GM12878 (cell line): Measurements from ENCODE around the gene LIX1. TPM values are rescaled to one million over a fixed set of nuclear protein-coding genes. Genes with fewer than 3 reads are reported as not detected.
A peak's percentile ranks its signal among the peaks of the same experiment; 100 is the strongest.

Source experiments
- ATAC-seq: fragments of 200-7000 bp; cut with Tn5 transposase; 3 replicates; pipeline ENCODE4 v1.9.1; 2020; ENCODE audit warnings: mild to moderate bottlenecking, moderate library complexity
- BruUV-seq: library from RNA; stranded (reverse); fragments of 400-500 nt; replicated peaks from 2 replicates; lab custom pipeline; 2021; lab: Mats Ljungman, UMichigan
- CTCF ChIA-PET: fragments of 300-600 bp; sonication (Branson Sonifier 250); formaldehyde crosslinking; extraction: SDS; loops from one replicate; lab custom pipeline; 2021; ENCODE audit warnings: inconsistent platforms; lab: Yijun Ruan, JAX
- POLR2A ChIA-PET: fragments of 350-600 bp; formaldehyde crosslinking; extraction: SDS; loops from one replicate; lab custom pipeline; 2021; ENCODE audit warnings: inconsistent platforms; lab: Charles Lee
- RAD21 ChIA-PET: fragments of 300-600 bp; sonication (Branson Sonifier 250); formaldehyde crosslinking; loops from one replicate; lab custom pipeline; 2023; ENCODE audit warnings: antibody characterized with exemption; ENCODE audit not compliant: unreplicated experiment; lab: Charles Lee
- SMC1A ChIA-PET: fragments of 300-600 bp; sonication (Branson Sonifier 250); formaldehyde crosslinking; loops from one replicate; lab custom pipeline; 2023; ENCODE audit not compliant: unreplicated experiment, uncharacterized antibody; lab: Charles Lee
- DNase-seq: peaks from one replicate; pipeline ENCODE4 v3.0.0-alpha.2; 2011; ENCODE audit warnings: low read depth, low spot score
- FAIRE-seq: peaks from 3 replicates; lab custom pipeline; 2011; peaks lifted over from hg19 to GRCh38; lab: Jason Lieb, UNC
- H2AFZ ChIP-seq: 2 replicates; pipeline ENCODE4 v1.6.0; 2011; ENCODE audit warnings: low read depth, low read length, control low read depth; ENCODE audit not compliant: control insufficient read depth
- H3K27ac ChIP-seq: 2 replicates; pipeline ENCODE4 v1.5.1; 2011; ENCODE audit warnings: control low read depth; ENCODE audit not compliant: control insufficient read depth, insufficient read depth
- H3K27me3 ChIP-seq, 2 experiments: replicated peaks in 1 of 2; 2 replicates each; pipeline versions ENCODE4 v1.6.0 to v1.6.1; 2011; ENCODE audit warnings: low read length in 1 of 2; ENCODE audit not compliant: control insufficient read depth in 2 of 2, insufficient read depth in 2 of 2
- H3K36me3 ChIP-seq, 2 experiments: 2 replicates each; pipeline ENCODE4 v1.5.1; 2011; ENCODE audit warnings: low read length in 1 of 2; ENCODE audit not compliant: control insufficient read depth in 2 of 2, insufficient read depth in 2 of 2
- H3K4me1 ChIP-seq: 2 replicates; pipeline ENCODE4 v1.6.1; 2011; ENCODE audit warnings: mild to moderate bottlenecking, low read length, moderate library complexity, mixed read lengths; ENCODE audit not compliant: control insufficient read depth, insufficient read depth
- H3K4me2 ChIP-seq: 2 replicates; pipeline ENCODE4 v1.6.0; 2011; ENCODE audit warnings: control low read depth; ENCODE audit not compliant: control insufficient read depth, insufficient read depth
- H3K4me3 ChIP-seq: fragments of 200-600 bp; sonication (generic); 2 replicates; pipeline ENCODE4 v1.5.1; 2016
- H3K79me2 ChIP-seq: 2 replicates; pipeline ENCODE4 v1.6.0; 2011; ENCODE audit warnings: low read length; ENCODE audit not compliant: control insufficient read depth, insufficient read depth
- H3K9ac ChIP-seq: 2 replicates; pipeline ENCODE4 v1.8.0; 2011; ENCODE audit warnings: low read length, control low read depth, mixed read lengths; ENCODE audit not compliant: control insufficient read depth, insufficient read depth
- H3K9me3 ChIP-seq: replicated peaks from 3 replicates; pipeline ENCODE4 v1.5.1; 2011; ENCODE audit warnings: mild to moderate bottlenecking, low read length; ENCODE audit not compliant: control insufficient read depth, insufficient read depth
- H4K20me1 ChIP-seq: 2 replicates; pipeline ENCODE4 v1.6.0; 2011; ENCODE audit not compliant: control insufficient read depth, insufficient read depth
- ASH2L ChIP-seq: fragments of 300-600, 200-600 bp; sonication (generic); IDR thresholded peaks from 2 replicates; pipeline ENCODE4 v1.6.1; 2017; ENCODE audit warnings: low read depth, mild to moderate bottlenecking, borderline replicate concordance
- IKZF2 ChIP-seq, 2 experiments: fragments of 450-650 bp; IDR thresholded peaks; 2 replicates each; pipeline ENCODE4 v1.6.1; 2017; ENCODE audit warnings: mild to moderate bottlenecking in 2 of 2, moderate library complexity in 2 of 2
- RELA ChIP-seq: fragments of 450-650 bp; IDR thresholded peaks from 2 replicates; pipeline ENCODE4 v1.8.0; 2014; ENCODE audit warnings: borderline replicate concordance; ENCODE audit not compliant: partially characterized antibody
- SMARCA5 ChIP-seq: fragments of 450-650 bp; IDR thresholded peaks from 2 replicates; pipeline ENCODE4 v1.6.1; 2017; ENCODE audit warnings: mild to moderate bottlenecking
- SPI1 ChIP-seq: IDR thresholded peaks from 2 replicates; pipeline ENCODE4 v1.6.1; 2011; ENCODE audit warnings: low read depth, mild to moderate bottlenecking, low read length, moderate library complexity, borderline replicate concordance; ENCODE audit not compliant: insufficient read depth
- WGBS: methylation state at CpG from one replicate; pipeline ENCODE4 v1.1.6; 2016; ENCODE audit warnings: low lambda C conversion rate; ENCODE audit not compliant: insufficient replicate concordance, insufficient coverage; ENCODE audit errors: missing lambda C conversion rate; 5-methylcytosine and 5-hydroxymethylcytosine counted together
- in situ Hi-C: fragments of 300-500 bp; cut with MboI; formaldehyde crosslinking; loops from 9 replicates; pipeline ENCODE4 v1.14.3; 2018; ENCODE audit warnings: mixed read lengths
- intact Hi-C: fragments of 100-400 bp; cut with micrococcal nuclease; formaldehyde crosslinking; loops from one replicate; pipeline ENCODE4 v1.14.2; 2022; ENCODE audit not compliant: unreplicated experiment
- polyA plus RNA-seq, 11 experiments: library from polyadenylated mRNA; depleted of rRNA in 4 of 11; unstranded in 6 of 11; stranded (reverse) in 5 of 11; fragments of >200 nt; fragmentation: Nextera tagmentation in 4 of 11; fragmentation: Illumina TruSeq in 1 of 11; extraction: Ambion mirVana in 4 of 11; extraction: Trizol in 1 of 11; gene quantifications; 1 replicate in 1 of 11; 2 replicates in 10 of 11; pipeline versions ENCODE4 v1.2.1 to v1.2.3, GENCODE V29; 2011 to 2016; ENCODE audit warnings: inconsistent platforms in 2 of 11, missing spikeins in 2 of 11, low read depth in 1 of 11
- total RNA-seq, 4 experiments: library from RNA; depleted of rRNA in 3 of 4; stranded (reverse); fragments of >200 nt in 3 of 4; fragmentation: Illumina TruSeq in 1 of 4; extraction: Trizol in 1 of 4; gene quantifications; 2 replicates each; pipeline versions ENCODE4 v1.2.1 to v1.2.3, GENCODE V29; 2013 to 2021
- TF ChIP-seq, protein P1 (sequence below): fragments of 450-650 bp; conservative IDR thresholded peaks from 2 replicates; pipeline ENCODE4 v1.6.1; 2017; ENCODE audit warnings: mild to moderate bottlenecking, moderate library complexity

Gene LIX1
- total and polyA plus RNA-seq, 10 of the 15 experiments (the other 5 are each of a cell fraction or from before 2014, with no cell fraction given), result 0.02 to 0.07 (median 0.04) TPM; not detected in 5

GRCh38 chr5:97182571-97183099 is 40.2 kb upstream of the LIX1 start:
- FAIRE-seq, result no peak

More at GRCh38 chr5:97182571-97183099, 40.2 kb upstream of the LIX1 start:
- ChIA-PET POLR2A (interaction anchor here (0.6 to 0.8 kb wide), 7 partner anchors 10 to 1181 kb away, joined by 3 to 5 read pairs (median 3); no protein-coding TSS in a partner anchor), CTCF (interaction anchor here (0.9 to 3.4 kb wide), 4 partner anchors 19 to 49 kb away, joined by 3 to 16 read pairs (median 6); no protein-coding TSS in a partner anchor), RAD21 (interaction anchor here (1.1 to 1.2 kb wide), 2 partner anchors 18 to 311 kb away, joined by 3 read pairs; no protein-coding TSS in a partner anchor), SMC1A (interaction anchor here (1.0 to 2.3 kb wide), 7 partner anchors 9 to 311 kb away, joined by 3 to 10 read pairs (median 7); no protein-coding TSS in a partner anchor)
- peak overlapping the region; percentile 99 for H3K4me3 ChIP-seq
- TF ChIP-seq IKZF2 (IDR thresholded peaks at IDR 0.05) (peak in 1 of 2 experiments; percentile 74; a peak in 2 of 4 replicates), SMARCA5 (0 out of 2 replicates have a peak, but pooled peaks have one; percentile 73), RELA (no peak), SPI1 (0 out of 2 replicates have a peak, but pooled peaks have one; percentile 12), ASH2L (0 out of 2 replicates have a peak, but pooled peaks have one; percentile 12)
- TF ChIP-seq, protein P1, sequence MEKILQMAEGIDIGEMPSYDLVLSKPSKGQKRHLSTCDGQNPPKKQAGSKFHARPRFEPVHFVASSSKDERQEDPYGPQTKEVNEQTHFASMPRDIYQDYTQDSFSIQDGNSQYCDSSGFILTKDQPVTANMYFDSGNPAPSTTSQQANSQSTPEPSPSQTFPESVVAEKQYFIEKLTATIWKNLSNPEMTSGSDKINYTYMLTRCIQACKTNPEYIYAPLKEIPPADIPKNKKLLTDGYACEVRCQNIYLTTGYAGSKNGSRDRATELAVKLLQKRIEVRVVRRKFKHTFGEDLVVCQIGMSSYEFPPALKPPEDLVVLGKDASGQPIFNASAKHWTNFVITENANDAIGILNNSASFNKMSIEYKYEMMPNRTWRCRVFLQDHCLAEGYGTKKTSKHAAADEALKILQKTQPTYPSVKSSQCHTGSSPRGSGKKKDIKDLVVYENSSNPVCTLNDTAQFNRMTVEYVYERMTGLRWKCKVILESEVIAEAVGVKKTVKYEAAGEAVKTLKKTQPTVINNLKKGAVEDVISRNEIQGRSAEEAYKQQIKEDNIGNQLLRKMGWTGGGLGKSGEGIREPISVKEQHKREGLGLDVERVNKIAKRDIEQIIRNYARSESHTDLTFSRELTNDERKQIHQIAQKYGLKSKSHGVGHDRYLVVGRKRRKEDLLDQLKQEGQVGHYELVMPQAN, result peak; percentile 50; the same call in 1 of the 2 replicates
- peak overlapping the region; percentile 72 for H3K4me2 ChIP-seq
- no peaks in the 10 kb centered on the region; the same call in 1 of the 3 replicates for H3K9me3 ChIP-seq
- DNase-seq (no peak), ATAC-seq (0 out of 3 replicates have a peak, but pooled peaks have one; percentile 1)
- intact Hi-C loops, result loop anchor here (10.0 kb wide), 1 partner anchor 1742 kb away; the partner anchor contains the start of gene CHD1
- TSS peak; percentile 90 for BruUV-seq
- peaks cover 3 to 11% of the 10 kb centered on the region in 2 experiments; a peak in 2 of 4 replicates for H3K36me3 ChIP-seq
- H3K4me1 ChIP-seq, result peaks cover 11% of the 10 kb centered on the region
- H3K27me3 ChIP-seq, result no peaks in the 10 kb centered on the region
- H2AFZ ChIP-seq, result peak overlapping the region; percentile 100
- in situ Hi-C loops, result loop anchor here (25.0 kb wide), 1 partner anchor 1855 kb away; no protein-coding TSS in a partner anchor
- peak overlapping the region; percentile 94 for H3K27ac ChIP-seq
- H3K79me2 ChIP-seq, result peaks cover 28% of the 10 kb centered on the region
- peak overlapping the region; percentile 93 for H3K9ac ChIP-seq
- under 1% methylated on average over 12 of the region's 12 CpGs for WGBS
- no peaks in the 10 kb centered on the region for H4K20me1 ChIP-seq
